Spleen (tissue), 11 donors: ENCODE measurements around the gene SH2D3C. TPM values are rescaled to one million over a fixed set of nuclear protein-coding genes. Genes with fewer than 3 reads are reported as not detected.

ENCODE experiments used
- DNase-seq: peaks from one replicate; pipeline ENCODE4 v3.0.0-alpha.2; 2020
- H3K27ac ChIP-seq, 8 donors: fragments of 200-600 bp; sonication (generic) in 7 of 8; 1 replicate in 4 of 8; 2 replicates in 4 of 8; pipeline versions ENCODE4 v1.5.0 to v1.8.0; 2016 to 2021; ENCODE audit warnings: inconsistent platforms in 4 of 8, mild to moderate bottlenecking in 4 of 8, moderate library complexity in 1 of 8
- H3K27me3 ChIP-seq, 7 donors: fragments of 200-600 bp; sonication (generic) in 6 of 7; replicated peaks in 1 of 7; 1 replicate in 4 of 7; 2 replicates in 3 of 7; pipeline versions ENCODE4 v1.5.0 to v1.8.0; 2016 to 2021; ENCODE audit warnings: inconsistent platforms in 3 of 7, mild to moderate bottlenecking in 1 of 7
- H3K36me3 ChIP-seq, 6 donors: fragments of 200-600 bp; sonication (generic) in 5 of 6; 1 replicate in 4 of 6; 2 replicates in 2 of 6; pipeline versions ENCODE4 v1.5.0 to v1.8.0; 2016 to 2021; ENCODE audit warnings: inconsistent platforms in 2 of 6
- H3K4me1 ChIP-seq, 6 donors: fragments of 200-600 bp; sonication (generic) in 5 of 6; 1 replicate in 3 of 6; 2 replicates in 3 of 6; pipeline versions ENCODE4 v1.5.0 to v1.8.0; 2016 to 2021; ENCODE audit warnings: inconsistent platforms in 3 of 6
- H3K4me3 ChIP-seq, 8 donors: fragments of 200-600 bp; sonication (generic) in 7 of 8; 1 replicate in 4 of 8; 2 replicates in 4 of 8; pipeline versions ENCODE4 v1.5.0 to v1.8.0; 2016 to 2021; ENCODE audit warnings: inconsistent platforms in 4 of 8, mild to moderate bottlenecking in 4 of 8, moderate library complexity in 2 of 8
- H3K9me3 ChIP-seq, 8 donors: fragments of 200-600 bp; sonication (generic) in 7 of 8; 1 replicate in 4 of 8; 2 replicates in 4 of 8; pipeline versions ENCODE4 v1.5.0 to v1.8.0; 2016 to 2021; ENCODE audit warnings: inconsistent platforms in 4 of 8
- POLR2A ChIP-seq, 3 donors: fragments of 450-650 bp; IDR thresholded peaks; one replicate each; pipeline ENCODE4 v1.5.1; 2017; ENCODE audit warnings: antibody characterized with exemption in 3 of 3, mild to moderate bottlenecking in 1 of 3
- POLR2AphosphoS5 ChIP-seq, 3 donors: sonication (generic); formaldehyde crosslinking; IDR thresholded peaks; one replicate each; pipeline ENCODE4 v1.5.1; 2017; ENCODE audit warnings: antibody characterized with exemption in 3 of 3
- WGBS, 5 donors: extraction: QIAGEN DNeasy Blood & Tissue Kit in 3 of 5; methylation state at CpG; one replicate each; pipeline versions ENCODE4 v1.1.5 to v1.1.7; 2013 to 2018; 5-methylcytosine and 5-hydroxymethylcytosine counted together
- intact Hi-C: fragments of 100-400 bp; cut with DNase I; formaldehyde crosslinking; loops from one replicate; pipeline ENCODE4 v1.15.0; 2023; ENCODE audit warnings: low total_unique reads
- polyA plus RNA-seq, 3 donors: library from polyadenylated mRNA; stranded (reverse); fragments of 200-250 nt; gene quantifications; one replicate each; pipeline ENCODE4 v1.2.1, GENCODE V29; 2013
- total RNA-seq, 7 donors: library from RNA; depleted of rRNA in 3 of 7; stranded (reverse); fragments of >200 nt in 3 of 7; fragmentation: NEBNext Ultra II Directional in 4 of 7; extraction: Animal tissue kit (Norgen Biotek cat#: 25700) in 4 of 7; gene quantifications; one replicate each; pipeline versions ENCODE4 v1.1.0 to v1.2.1, GENCODE V29; 2016 to 2021
- TF ChIP-seq, protein P1 (sequence below), 11 experiments: fragments of 200-600 bp in 7 of 11; fragments of 450-650 bp in 4 of 11; sonication (generic) in 4 of 11; IDR thresholded peaks in 8 of 11; conservative IDR thresholded peaks in 3 of 11; 1 replicate in 7 of 11; 2 replicates in 4 of 11; pipeline versions ENCODE4 v1.4.0 to v1.8.0; 2016 to 2021; ENCODE audit warnings: antibody characterized with exemption in 11 of 11, inconsistent platforms in 4 of 11, mild to moderate bottlenecking in 1 of 11
- donor health status: healthy with polysubstance abuse.
- donor health status: DM: no; HTN: no; CAD: no; lungs with moderate emphysema.
- donor health status: DM: no; HTN: no; CAD: no.
- donor health status: Bipolar disorder and iron deficiency.
- donor health status: healthy.
- donor health status: DM: no; HTN: no; CAD: no.
- donor health status: DM: yes; HTN: yes; CAD: no.

The SH2D3C gene
- total and polyA plus RNA-seq, 10 donors = 27.0 to 85.4 (median 50.9) TPM

GRCh38 chr9:127770583-127770904 is 7.9 kb downstream of the SH2D3C start:
- Histone ChIP-seq H3K27me3 (no peaks in the 10 kb centered on the region), H3K36me3 (peaks cover 0 to 76% (median 36%) of the 10 kb centered on the region in 6 donors), H3K27ac (peak overlapping the region; percentile 48 to 92 (median 87)), H3K9me3 (no peaks in the 10 kb centered on the region), H3K4me3 (peak overlapping the region; percentile 54 to 85 (median 76)), H3K4me1 (peaks cover 41 to 100% (median 88%) of the 10 kb centered on the region in 6 donors)
- TF ChIP-seq POLR2A (IDR thresholded peaks at IDR 0.05) (no peak), POLR2AphosphoS5 (IDR thresholded peaks at IDR 0.05) (no peak)
- TF ChIP-seq, protein P1, sequence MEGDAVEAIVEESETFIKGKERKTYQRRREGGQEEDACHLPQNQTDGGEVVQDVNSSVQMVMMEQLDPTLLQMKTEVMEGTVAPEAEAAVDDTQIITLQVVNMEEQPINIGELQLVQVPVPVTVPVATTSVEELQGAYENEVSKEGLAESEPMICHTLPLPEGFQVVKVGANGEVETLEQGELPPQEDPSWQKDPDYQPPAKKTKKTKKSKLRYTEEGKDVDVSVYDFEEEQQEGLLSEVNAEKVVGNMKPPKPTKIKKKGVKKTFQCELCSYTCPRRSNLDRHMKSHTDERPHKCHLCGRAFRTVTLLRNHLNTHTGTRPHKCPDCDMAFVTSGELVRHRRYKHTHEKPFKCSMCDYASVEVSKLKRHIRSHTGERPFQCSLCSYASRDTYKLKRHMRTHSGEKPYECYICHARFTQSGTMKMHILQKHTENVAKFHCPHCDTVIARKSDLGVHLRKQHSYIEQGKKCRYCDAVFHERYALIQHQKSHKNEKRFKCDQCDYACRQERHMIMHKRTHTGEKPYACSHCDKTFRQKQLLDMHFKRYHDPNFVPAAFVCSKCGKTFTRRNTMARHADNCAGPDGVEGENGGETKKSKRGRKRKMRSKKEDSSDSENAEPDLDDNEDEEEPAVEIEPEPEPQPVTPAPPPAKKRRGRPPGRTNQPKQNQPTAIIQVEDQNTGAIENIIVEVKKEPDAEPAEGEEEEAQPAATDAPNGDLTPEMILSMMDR (IDR thresholded peaks at IDR 0.05 in 8 of 11, conservative IDR thresholded peaks at IDR 0.05 in 3 of 11) = no peak
- peak; percentile 84 for DNase-seq
- 17 to 30% (median 22%) methylated on average over 1 to 3 of the region's 3 CpGs for WGBS, 5 donors
- intact Hi-C loops = no loop called here

DNA sequence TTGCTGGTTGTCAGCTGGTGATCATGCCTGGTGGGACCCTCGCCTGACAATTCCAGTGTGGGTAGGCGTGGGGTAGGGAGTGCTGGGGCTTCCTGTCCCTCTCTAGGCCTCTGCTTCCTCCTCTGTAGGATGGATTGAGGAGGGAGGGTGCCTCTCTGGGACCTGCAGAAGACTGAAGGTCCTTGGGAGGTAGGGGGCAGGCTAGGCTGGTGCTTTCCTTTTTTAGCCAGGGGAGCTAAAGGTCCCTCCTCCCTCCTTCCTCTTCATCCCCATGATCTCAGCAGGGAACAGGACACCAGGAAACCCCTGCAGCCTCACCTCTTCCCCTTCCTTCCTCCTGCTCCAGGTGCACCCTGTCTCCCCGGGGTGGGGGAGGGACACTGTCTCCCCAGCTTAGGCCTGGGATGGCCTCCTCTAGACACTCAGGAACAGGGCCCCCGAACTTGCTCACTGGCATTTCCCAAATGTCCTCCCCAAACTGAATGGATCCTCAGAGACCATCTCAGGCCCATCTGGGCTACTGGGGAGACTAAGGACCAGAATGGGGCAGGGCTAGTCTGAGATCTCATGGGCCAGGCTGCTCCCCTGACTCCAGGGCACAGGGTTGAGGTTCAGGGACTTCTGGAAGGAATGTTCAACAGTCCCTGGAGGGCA is 8.4 kb downstream of the SH2D3C start:
- intact Hi-C loops = no loop called here
- peak; percentile 80 for DNase-seq
- H3K4me3 ChIP-seq = peak overlapping the region; percentile 54 to 85 (median 76)
- peaks cover 0 to 80% (median 38%) of the 10 kb centered on the region in 6 donors for H3K36me3 ChIP-seq
- no peaks in the 10 kb centered on the region for H3K27me3 ChIP-seq
- WGBS, 5 donors = 11 to 32% (median 21%) methylated on average over 3 to 4 of the region's 4 CpGs
- no peaks in the 10 kb centered on the region for H3K9me3 ChIP-seq
- TF ChIP-seq, protein P1 (IDR thresholded peaks at IDR 0.05 in 8 of 11, conservative IDR thresholded peaks at IDR 0.05 in 3 of 11) = peak in 3 of 11 experiments; percentile 9 to 29 (median 19)
- TF ChIP-seq POLR2A (IDR thresholded peaks at IDR 0.05) = no peak
- TF ChIP-seq POLR2AphosphoS5 (IDR thresholded peaks at IDR 0.05) = peak in 2 of 3 donors; percentile 67 to 75
- H3K4me1 ChIP-seq = peaks cover 45 to 100% (median 88%) of the 10 kb centered on the region in 6 donors
- H3K27ac ChIP-seq = peak overlapping the region; percentile 48 to 92 (median 87)

DNA sequence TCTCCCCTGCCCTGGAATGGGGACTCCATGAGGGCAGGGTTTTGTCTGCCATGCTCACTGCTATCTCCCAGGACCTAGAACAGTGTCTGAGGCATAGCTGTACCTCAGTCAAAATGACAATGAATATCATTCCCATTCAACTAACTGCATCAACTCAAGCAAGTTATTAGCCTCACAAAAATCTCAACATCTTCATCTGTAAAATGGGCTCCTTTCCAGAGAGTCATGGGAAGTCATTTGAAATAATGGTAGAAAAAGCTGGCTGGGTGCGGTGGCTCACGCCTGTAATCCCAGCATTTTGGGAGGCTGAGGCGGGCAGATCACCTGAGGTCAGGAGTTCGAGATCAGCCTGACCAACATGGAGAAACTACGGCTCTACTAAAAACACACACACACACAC is 9.4 kb downstream of the SH2D3C start:
- 62 to 93% (median 81%) methylated on average over 5 of the region's 5 CpGs for WGBS, 5 donors
- H3K27me3 ChIP-seq = no peaks in the 10 kb centered on the region
- peak overlapping the region in 5 of 8 donors; percentile 61 to 85 (median 73) for H3K4me3 ChIP-seq

DNA sequence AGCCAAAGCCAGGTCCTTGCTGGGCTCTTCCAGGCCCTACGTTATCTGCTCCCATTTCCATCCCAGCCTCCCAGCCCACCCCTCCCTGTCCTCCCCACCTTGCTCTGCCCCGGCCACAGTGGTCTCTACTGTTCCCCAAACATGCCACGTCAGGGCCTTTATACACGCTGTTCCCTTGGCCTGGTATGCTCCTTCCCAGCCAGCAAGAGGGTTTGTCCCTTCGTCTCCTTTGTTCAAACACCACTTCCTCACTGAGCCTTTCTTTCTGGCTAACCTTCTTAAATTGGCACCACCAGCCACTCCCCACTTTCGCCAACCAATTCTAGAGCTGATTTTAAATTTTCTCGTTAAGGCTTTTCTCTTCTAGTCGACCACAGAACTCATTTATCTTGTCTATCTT is 9.8 kb downstream of the SH2D3C start:
- peak overlapping the region; percentile 48 to 92 (median 87) for H3K27ac ChIP-seq
- TF ChIP-seq, protein P1 (IDR thresholded peaks at IDR 0.05 in 8 of 11, conservative IDR thresholded peaks at IDR 0.05 in 3 of 11) = no peak
- TF ChIP-seq POLR2A (IDR thresholded peaks at IDR 0.05) (no peak), POLR2AphosphoS5 (IDR thresholded peaks at IDR 0.05) (no peak)
- H3K36me3 ChIP-seq = peaks cover 0 to 80% (median 32%) of the 10 kb centered on the region in 6 donors
- no peaks in the 10 kb centered on the region for H3K9me3 ChIP-seq
- no peaks in the 10 kb centered on the region for H3K27me3 ChIP-seq
- H3K4me1 ChIP-seq = peaks cover 54 to 100% (median 89%) of the 10 kb centered on the region in 6 donors
- WGBS, 5 donors = 47 to 56% (median 53%) methylated on average over 8 of the region's 8 CpGs
- peak overlapping the region in 6 of 8 donors; percentile 23 to 85 (median 68) for H3K4me3 ChIP-seq
- intact Hi-C loops = no loop called here
- no peak for DNase-seq

More for the DNA sequence above, 9.4 kb downstream of the SH2D3C start:
- Histone ChIP-seq H3K36me3 (peaks cover 0 to 82% (median 36%) of the 10 kb centered on the region in 6 donors), H3K4me1 (peaks cover 52 to 100% (median 88%) of the 10 kb centered on the region in 6 donors), H3K27ac (peak overlapping the region; percentile 48 to 92 (median 87)), H3K9me3 (no peaks in the 10 kb centered on the region)
- DNase-seq = no peak
- no peak for TF ChIP-seq POLR2A (IDR thresholded peaks at IDR 0.05)
- no peak for TF ChIP-seq POLR2AphosphoS5 (IDR thresholded peaks at IDR 0.05)
- TF ChIP-seq, protein P1 (IDR thresholded peaks at IDR 0.05 in 8 of 11, conservative IDR thresholded peaks at IDR 0.05 in 3 of 11) = no peak
- intact Hi-C loops = no loop called here
